Fibroblast of skin of right biceps (primary cell): ENCODE measurements around the gene HEATR3.

ENCODE experiments used
- DNase-seq: peaks from one replicate; pipeline ENCODE4 v3.0.0-alpha.2; 2013

HEATR3 gene, protein sequence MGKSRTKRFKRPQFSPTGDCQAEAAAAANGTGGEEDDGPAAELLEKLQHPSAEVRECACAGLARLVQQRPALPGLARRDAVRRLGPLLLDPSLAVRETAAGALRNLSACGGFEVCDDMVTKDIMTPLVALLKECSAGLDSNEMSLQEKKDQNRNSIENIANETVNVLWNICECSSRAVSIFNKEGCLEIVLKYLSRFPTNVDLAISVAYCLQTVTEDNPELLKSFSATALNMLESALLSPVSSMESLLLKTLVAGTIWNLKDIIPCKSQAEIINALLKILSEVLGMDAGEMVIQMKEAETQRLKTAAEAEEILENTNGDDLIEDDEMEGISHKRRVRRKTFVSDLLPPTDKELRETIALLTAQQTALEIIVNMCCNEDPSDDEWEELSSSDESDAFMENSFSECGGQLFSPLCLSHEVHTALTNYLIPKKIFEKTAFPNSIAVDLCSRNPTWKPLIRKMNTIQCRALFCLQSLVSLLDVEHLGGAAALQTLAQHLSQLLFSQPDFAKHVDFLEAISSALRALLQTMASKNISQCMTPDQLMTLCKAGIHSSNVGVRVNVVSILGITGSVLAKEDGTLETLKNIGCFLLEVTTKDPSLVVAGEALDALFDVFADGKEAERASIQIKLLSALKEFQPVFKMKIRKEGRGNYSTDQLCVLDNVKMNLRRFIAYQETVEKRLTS

DNA sequence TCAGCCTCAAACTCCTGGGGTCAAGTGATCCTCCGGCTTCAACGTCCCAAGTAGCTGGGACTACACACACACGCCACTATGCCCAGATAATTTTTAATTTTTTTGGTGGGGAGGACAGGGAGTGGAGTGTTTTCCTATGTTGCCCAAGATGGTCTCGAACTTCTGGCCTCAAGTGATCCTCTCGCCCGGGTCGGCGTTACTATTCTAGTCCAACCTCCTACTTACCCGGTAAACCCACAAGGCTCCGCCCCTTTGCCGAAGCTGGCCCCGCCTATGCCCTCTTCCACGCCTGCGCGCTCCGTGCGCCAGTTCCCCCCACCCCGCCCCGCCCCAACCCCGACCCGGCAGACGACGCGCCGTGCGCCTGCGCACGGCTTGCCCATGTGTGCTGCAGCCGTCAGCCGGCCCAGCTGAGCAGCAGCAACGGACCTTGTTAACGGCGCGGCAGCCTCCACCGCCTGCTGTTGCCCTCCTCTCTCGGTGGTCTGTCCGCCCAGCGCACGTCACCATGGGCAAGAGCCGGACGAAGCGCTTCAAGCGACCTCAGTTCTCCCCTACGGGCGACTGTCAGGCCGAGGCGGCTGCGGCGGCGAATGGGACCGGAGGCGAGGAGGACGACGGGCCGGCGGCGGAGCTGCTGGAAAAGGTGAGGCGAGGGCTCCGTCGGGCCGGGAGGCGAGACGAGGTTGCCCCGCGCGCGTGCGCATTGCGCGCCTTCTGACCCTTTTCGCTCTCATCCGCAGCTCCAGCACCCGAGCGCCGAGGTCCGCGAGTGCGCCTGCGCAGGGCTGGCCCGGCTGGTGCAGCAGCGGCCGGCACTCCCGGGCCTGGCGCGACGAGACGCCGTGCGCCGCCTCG lies at the start of gene HEATR3:
Gene HEATR3 (plus strand): TSS at position 347 of the 858 bp plus-strand sequence. CDS start 162 bp downstream, at position 509.
- peak; percentile 93 for DNase-seq

DNA sequence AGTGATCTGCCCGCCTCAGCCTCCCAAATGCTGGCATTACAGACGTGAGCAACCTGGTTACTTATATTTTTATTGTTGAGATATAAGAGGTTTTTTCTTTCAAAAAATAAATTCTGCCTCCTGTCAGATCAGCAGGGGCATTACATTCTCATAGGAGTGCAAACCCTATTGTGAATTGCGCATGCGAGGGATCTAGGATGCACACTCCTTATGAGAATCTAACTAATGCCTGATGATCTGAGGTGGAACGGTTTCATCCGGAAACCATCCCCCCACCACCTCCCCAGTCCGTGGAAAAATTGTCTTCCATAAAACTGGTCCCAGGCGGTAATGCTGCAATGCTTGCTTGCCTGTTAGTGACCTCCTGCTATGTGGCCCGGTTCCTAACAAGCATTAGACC lies 48.2 kb upstream of the HEATR3 start:
- no peak for DNase-seq

DNA sequence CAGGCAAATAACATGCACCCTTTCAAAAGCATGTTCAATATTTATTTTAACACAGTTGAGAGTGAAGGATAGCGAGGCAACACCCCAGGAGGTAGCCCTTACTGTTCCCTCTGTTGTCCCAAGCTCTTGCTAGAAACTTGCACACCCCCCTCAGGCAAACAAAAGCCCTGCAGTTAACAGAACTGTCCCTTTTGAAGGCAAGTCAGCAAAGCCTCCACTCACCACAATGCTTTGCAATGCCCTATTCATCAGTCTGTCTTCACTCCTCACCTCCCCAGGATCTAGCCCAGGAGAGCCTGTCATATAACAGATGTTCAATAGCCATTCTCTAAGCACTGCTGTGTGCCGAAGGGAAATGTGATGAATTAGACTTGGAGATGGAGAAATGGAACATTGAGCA lies 44.2 kb upstream of the HEATR3 start:
- peak; percentile 3 for DNase-seq

DNA sequence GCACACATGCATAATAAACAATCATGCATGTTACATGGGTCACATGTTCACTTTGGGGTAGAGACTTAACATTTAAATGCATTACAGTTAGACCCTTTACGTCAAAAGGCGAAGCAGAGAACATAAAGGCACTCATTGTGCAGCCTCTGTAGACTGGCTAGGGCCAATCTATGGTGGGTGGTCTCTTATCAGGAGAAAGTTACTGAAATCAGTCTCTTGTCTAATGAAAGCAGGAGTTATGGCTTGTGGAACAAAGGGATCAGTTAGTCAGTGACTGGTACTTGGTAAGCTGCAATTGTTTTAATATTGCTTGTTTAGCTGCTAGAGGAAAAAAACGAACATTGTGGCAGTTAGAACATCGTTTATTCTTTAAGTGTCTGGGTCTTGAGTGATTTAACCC lies 42.1 kb upstream of the HEATR3 start:
- no peak for DNase-seq

DNA sequence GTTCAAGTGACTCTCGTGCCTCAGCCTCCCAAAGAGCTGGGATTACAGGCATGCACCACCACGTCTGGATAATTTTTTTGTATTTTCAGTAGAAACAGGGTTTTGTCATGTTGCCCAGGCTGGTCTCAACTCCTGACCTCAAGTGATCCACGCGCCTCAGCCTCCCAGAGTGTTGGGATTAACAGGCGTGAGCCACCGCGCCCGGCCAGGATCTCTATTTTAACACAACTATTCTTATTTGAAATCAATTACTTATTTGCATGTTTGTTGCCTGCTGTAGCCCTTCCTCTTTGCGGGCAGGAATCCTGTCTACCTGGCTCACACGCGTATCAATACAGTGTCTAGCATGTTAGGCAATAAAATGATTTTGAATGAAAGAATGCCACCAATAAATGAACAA lies 41.6 kb upstream of the HEATR3 start:
- no peak for DNase-seq

DNA sequence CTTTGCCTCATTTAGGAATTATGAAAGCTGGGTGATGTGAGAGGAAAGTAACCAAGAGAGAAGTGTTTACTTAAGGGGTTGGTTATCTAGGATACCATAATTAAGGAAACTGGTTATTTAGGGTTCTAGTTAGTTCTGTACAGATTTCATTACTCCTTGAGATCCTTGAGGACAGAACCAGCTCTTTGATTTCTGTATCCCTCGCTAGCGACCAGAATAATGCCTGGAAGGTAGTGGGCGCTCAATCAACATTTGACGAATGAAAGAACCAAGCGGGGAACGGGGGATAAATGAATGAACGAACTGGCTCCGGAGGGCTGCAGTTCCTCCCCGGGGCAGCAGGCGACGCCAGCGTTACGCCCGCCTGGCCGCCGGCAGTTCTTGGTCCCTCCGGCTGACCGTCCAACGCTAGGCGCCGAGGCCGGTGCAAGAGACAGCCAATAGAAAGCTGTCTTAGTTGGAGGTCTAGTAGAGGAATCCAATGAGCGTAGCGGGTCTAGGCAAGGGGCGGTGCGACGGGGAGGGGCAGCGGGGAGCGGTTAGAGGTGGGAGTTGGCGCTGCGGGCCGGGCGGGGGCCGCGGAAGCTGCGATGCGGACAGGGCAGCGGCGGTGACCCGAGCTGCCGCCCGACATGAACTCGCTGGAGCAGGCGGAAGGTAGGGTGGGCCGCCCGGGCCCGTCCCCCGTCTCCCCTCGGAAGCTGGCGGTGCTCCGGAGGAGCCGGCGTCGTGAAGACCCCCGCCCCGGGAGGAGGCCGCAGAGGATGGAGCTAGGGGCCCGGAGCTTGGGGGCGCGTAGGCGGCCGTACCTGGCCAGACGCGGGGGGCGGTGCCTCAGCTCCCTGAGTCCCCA lies 40.9 kb upstream of the HEATR3 start, which contains the start of gene CNEP1R1:
Gene CNEP1R1 (plus strand): TSS at position 542 of the 853 bp plus-strand sequence. CDS start 91 bp downstream, at position 633.
- DNase-seq = peak; percentile 97

DNA sequence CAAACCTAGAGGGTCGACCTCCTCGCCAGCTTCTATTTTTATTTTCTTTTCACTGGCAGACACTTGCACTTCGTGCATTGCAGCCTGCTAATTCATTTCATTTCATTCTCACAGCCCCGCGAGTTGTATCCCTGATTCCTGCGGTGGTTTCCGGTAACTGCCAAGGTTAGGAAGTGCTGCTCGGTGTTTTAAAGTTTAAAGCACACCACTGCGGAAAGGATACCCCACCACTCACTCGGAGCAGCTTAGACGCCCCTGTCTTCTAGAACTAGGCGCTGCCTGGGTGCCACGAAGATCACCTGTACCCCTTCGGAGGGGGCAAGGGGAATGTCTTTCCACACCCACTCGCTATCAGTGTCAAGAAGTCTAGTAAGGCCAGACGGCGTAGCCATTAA lies 40.2 kb upstream of the HEATR3 start:
- DNase-seq = peak; percentile 4

DNA sequence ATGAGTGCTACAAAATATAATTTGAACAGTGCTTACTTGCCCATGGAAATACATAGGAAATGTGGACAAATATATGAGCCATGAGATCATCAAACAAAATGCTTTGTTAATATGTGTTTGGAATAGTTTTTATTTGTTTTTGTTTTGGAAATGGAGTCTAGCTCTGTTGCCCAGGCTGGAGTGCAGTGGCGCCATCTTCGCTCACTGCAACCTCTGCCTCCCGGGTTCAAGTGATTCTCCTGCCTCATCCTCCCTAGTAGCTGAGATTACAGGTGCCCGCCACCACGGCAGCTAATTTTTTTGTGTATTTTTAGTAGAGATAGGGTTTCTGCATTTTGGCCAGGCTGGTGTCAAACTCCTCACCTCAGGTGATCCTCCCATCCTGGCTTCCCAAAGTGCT lies 37.9 kb upstream of the HEATR3 start:
- DNase-seq = no peak

DNA sequence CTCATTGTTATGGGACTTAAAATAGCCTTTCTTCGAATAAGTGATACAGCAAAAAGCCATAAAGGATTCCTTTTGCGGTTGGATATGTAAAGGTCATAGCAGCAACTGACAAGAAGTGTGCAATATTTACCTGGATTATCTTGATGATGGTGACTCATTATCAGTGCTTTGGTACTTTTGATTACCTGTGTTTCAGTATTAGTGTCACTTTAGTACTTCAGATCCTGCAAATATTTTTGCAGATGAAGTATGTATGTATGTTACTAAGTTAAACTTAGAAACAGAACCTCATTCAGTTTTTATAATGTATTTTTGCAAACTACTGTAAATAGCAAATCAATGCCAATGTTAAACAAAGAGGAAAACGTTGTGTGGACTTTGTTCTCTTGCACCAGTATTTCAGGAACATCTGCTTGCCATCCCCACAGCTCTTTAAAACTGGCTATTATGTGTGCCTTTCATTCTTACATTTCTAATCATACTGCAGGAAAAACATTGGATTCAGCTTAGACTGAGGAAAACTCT lies 30.2 kb upstream of the HEATR3 start:
- no peak for DNase-seq

DNA sequence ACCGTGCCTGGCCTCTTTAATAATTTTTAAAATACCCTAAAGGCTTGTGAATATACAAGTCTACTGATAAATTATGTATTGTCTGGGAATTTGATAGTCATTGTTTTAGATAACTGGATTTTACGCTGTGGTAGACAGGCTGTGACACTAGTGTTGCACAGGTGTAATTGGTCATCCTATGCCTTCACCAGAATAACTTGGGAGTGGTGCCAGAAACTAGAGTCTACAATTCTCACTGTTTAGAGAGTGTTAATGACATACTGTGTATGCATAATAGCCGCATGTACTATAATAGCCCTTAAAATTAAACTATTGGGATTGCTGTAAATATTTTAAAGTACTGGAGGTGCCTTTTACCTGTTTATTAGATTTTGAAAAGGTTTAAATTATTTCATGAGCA lies 29.3 kb upstream of the HEATR3 start:
- no peak for DNase-seq

DNA sequence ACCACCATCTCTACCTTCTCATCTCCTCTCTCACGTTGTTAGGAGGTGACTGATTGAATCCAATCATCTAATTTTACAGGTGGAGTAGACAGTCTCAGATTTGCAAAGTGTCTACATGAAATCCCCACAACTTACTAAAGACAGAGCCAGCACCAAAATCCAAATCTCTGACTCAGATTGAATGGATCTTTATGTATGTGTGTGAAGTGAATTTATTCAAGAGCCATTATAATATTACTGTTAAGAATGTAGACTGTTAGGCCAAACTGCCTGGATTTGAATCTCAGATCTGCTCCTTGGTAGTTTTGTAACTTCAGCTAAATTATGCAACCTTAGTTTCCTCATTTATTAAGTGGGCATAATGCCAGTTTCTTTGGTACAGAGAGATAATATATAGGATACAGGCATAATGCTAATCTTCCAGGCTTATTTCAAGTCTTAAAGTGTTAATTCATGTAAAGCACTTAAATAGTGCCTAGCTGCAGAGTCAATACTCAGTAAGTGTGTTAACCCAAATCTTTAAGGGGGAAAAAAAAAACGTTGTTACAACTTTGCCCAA lies 28.0 kb upstream of the HEATR3 start:
- no peak for DNase-seq

DNA sequence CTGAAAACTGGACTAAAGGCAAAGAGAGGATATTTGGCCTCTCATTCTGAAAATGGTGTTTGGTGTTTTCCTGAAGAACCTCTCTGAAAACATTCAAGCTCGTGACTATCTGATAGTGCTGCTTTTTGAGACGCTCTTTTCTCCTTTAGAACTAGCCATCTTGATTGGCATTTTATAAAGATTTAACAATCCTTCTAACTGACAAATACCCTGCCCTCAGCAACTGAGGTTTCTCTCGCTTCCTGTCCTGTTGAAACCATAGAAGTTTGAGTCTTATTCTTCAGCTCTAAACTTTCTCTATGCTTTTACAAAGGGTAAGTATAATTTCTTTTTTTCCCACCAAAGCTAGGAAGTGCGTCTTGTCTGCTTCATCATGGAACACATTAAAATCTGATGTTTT lies 27.5 kb upstream of the HEATR3 start:
- no peak for DNase-seq

DNA sequence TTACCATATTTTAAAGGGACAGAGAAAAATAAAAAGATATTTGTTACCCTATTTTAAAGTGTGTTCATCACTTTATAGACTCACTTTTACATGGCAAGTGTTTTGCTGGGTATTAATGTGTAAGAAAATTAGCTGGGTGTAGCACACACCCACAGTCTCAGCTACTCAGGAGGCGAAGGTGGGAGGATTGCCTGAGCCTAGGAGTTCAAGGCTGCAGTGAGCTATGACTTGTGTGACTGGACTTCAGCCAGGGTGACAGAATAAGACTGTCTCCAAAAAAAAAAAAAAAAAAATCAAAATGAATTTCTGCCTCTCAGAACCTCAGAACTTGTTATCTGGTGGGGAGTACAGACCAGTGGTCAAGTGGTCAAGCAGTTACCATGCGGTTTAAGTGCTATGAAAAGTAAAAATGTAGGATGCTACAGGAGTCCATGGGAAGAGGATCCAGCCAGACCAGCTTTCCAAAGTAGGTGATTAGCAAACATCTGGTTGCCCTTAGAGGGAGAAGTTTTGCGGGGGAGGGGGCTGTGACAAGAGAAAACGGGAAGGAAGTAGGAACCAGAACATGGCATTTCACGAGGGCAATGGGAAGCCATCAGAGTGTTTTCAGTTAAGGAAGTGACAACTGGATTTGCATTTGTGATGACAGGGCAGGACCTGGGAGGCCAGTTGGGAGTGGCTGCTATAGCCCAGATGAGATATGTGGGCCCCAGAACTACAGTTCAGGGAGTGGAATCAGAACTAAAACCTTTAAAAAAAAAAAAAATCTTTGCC lies 26.8 kb upstream of the HEATR3 start:
- no peak for DNase-seq

DNA sequence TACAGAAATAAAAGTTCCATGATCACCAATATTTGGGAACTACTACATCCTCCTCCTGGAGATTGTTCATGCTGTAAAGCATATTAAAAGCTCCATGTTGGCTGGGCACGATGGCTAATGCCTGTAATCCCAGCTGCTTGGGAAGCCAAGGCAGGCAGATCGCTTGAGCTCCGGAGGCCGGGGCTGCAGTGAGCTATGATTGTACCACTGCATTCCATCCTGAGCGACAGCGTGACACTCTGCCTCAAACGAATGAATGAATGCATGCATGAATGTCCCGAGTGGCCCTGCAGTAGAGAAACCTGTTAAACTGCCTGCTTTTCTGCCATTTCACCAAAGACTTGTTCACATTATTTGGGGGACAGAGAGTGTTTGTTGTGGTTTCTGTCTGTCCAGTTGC lies 25.8 kb upstream of the HEATR3 start:
- DNase-seq = no peak

DNA sequence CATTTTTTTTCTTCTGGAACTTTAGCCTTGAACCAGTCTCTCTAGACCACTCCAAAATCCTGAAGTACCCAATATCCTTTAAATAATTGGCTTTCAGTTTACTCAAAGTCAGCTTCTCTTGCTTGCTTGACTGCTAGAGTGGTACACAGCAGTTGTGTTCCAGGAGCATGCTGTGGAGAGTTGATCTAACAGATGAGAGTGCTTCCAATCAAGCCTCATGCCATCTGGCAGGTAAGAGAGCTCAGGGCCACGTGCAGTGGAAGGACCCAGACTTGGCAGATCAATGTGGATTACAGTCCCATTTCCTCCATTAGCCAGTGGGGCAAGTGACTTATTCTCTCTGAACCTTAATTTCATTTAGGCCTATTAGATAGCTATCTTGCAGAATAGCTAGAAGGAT lies 25.1 kb upstream of the HEATR3 start:
- no peak for DNase-seq

DNA sequence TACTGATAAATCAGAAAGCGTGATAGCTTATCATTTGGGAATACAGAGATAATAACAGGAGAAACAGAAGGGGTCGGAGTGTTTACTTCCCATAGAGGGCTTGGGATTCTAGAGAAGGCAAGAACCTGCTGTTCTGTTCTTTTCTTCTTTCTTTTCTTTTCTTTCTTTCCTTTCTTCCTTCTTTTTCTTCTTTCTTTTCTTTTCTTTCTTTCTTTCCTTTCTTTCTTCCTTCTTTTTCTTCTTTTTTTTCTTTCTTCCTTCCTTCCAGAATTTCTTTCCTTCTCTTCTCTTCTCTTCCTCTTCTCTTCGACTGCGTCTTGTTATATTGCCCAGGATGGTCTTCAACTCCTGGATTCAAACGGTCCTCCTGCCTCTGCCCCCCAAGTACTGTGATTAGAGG lies 22.4 kb upstream of the HEATR3 start:
- DNase-seq = no peak

DNA sequence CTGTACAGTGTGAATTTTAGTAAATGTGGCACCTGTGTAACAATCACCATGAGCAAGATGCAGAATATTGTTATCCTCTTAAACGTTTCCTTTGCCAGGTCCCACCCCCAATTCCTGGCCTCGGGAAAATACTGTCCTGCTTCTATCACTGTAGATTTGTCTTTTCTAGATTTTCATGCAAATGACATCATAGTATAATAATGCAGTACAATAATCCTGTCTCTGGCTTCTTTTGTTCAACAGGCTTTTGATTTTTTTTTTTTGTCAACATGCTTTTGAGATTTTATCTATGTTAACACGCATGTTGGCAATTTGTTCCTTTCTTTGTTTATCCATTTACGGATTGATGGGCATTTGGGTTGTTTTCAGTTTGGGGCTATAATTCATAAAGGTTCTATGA lies 20.4 kb upstream of the HEATR3 start:
- DNase-seq = no peak

DNA sequence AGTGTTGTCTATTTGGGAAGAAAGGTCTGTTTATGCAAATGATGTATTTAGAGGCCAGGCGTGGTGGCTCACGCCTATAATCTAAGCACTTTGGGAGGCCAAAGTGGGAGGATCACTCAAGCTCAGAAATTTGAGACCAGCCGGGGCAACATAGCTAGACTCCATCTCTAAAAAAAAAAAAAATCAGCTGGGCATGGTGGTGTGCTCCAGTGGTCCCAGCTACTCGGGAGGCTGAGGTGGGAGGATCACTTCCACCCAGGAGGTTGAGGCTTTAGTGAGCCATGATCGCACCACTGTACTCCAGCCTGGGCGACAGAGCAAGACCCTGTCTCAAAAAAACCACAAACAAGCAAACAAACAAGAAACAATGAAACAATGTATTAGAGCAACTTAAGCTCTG lies 18.9 kb upstream of the HEATR3 start:
- DNase-seq = no peak

DNA sequence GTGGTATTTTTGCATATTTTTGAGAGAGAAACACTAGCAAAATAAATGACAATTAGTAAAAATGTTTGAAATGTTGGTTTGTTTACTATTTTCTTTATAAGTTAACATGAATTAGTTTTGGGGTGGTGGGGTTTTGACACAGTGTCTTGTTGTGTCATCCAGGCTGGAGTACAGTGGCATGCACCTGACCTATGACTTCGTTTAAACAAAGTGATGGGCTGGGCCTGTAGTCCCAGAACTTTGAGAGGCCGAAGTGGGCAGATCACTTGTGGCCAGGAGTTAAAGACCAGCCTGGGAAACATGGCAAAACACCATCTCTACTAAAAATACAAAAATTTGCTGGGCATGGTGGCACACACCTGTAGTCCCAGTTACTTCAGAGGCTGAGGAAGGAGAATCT lies 17.9 kb upstream of the HEATR3 start:
- no peak for DNase-seq

DNA sequence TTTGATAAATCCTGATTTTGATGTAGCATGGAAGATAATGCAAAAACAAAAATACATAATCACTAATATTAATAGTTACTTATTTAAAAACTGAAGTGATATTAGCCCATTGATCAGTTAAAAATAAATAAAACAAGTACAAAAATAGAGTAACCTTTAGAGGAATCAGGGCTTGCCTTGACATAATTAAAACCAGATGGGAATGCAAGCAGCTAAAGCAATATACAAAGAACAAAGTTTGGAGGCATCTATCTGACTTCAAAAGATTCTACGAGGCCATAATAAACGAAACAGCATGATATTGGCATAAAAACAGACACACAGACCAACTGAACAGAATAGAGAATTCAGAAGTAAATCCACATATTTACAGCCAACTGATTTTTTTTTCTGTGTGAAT lies 15.0 kb upstream of the HEATR3 start:
- DNase-seq = peak; percentile 11

DNA sequence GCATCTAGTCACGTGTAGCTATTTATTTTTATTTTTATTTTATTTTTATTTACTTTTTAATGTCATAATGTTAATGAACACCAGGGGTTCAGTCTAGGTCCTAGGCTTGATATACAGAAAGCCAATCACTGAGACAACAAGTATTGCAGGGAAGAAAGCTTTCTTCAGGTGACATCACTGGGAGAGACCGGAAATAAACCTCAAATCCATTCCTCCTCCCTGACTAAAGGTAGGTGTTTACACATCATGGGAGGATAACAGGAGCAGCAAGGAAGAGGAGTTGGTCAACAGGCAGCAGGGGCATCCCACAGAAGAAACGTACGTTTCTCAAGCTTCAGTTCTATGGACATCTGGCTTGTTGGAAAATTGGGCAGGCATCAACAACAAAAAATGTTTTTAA lies 9.5 kb upstream of the HEATR3 start:
- DNase-seq = no peak
